IMR-90 (cell line): ENCODE results near the gene FSIP2. TPM values are rescaled to one million over a fixed set of nuclear protein-coding genes. Genes with fewer than 3 reads are reported as not detected.

Experiments
- ATAC-seq: fragments of 200-7000 bp; cut with Tn5 transposase; 2 replicates; pipeline ENCODE4 v1.9.1; 2020; ENCODE audit warnings: low read depth, mild to moderate bottlenecking, moderate library complexity
- BruUV-seq: library from RNA; stranded (reverse); fragments of 400-500 nt; replicated peaks from 2 replicates; lab custom pipeline; 2021; lab: Mats Ljungman, UMichigan
- CTCF ChIA-PET: fragments of 300-600 bp; formaldehyde crosslinking; extraction: SDS; loops from one replicate; lab custom pipeline; 2021; ENCODE audit warnings: antibody characterized with exemption; lab: Yijun Ruan, JAX
- POLR2A ChIA-PET: fragments of 300-600 bp; sonication (Branson Sonifier 250); formaldehyde crosslinking; loops from one replicate; lab custom pipeline; 2022; ENCODE audit warnings: antibody characterized with exemption; ENCODE audit not compliant: unreplicated experiment; lab: Charles Lee
- DNase-seq: peaks from one replicate; pipeline ENCODE4 v3.0.0; 2013
- H2AFZ ChIP-seq: replicated peaks from 2 replicates; pipeline ENCODE3; 2013; ENCODE audit warnings: low read length, mild to moderate bottlenecking; ENCODE audit not compliant: poor library complexity
- H2AK5ac ChIP-seq: 2 replicates; pipeline ENCODE4 v1.6.1; 2013; ENCODE audit warnings: low read depth, low read length, inconsistent platforms
- H2AK9ac ChIP-seq: replicated peaks from 2 replicates; pipeline ENCODE3; 2013; ENCODE audit warnings: mild to moderate bottlenecking, low read depth, low read length, moderate library complexity; ENCODE audit not compliant: poor library complexity
- H2BK120ac ChIP-seq: 2 replicates; pipeline ENCODE4 v1.6.1; 2013; ENCODE audit warnings: low read depth, low read length, inconsistent platforms
- H2BK15ac ChIP-seq: 3 replicates; pipeline ENCODE4 v1.6.1; 2013; ENCODE audit warnings: low read depth, low read length, inconsistent platforms
- H2BK20ac ChIP-seq: 2 replicates; pipeline ENCODE4 v1.6.1; 2013; ENCODE audit warnings: low read depth, mild to moderate bottlenecking, inconsistent platforms, low read length, moderate library complexity
- H2BK5ac ChIP-seq: 2 replicates; pipeline ENCODE4 v1.6.1; 2013; ENCODE audit warnings: mild to moderate bottlenecking, low read depth, low read length, inconsistent platforms; ENCODE audit not compliant: poor library complexity, severe bottlenecking
- H3K14ac ChIP-seq: replicated peaks from 2 replicates; pipeline ENCODE4 v1.6.1; 2013; ENCODE audit warnings: low read depth, low read length, inconsistent platforms
- H3K18ac ChIP-seq: 2 replicates; pipeline ENCODE4 v1.6.1; 2013; ENCODE audit warnings: low read depth, low read length, control low read depth
- H3K23ac ChIP-seq: 2 replicates; pipeline ENCODE4 v1.6.1; 2013; ENCODE audit warnings: low read depth, low read length, inconsistent platforms
- H3K27ac ChIP-seq: 2 replicates; pipeline ENCODE4 v1.5.1; 2013; ENCODE audit warnings: mild to moderate bottlenecking, control low read depth, low read length; ENCODE audit not compliant: insufficient read depth
- H3K27me3 ChIP-seq: 2 replicates; pipeline ENCODE4 v1.6.1; 2013; ENCODE audit warnings: low read length; ENCODE audit not compliant: control insufficient read depth, insufficient read depth
- H3K36me3 ChIP-seq: 2 replicates; pipeline ENCODE4 v1.6.1; 2013; ENCODE audit warnings: low read length, mixed read lengths; ENCODE audit not compliant: control insufficient read depth, insufficient read depth
- H3K4ac ChIP-seq: 2 replicates; pipeline ENCODE4 v1.6.1; 2013; ENCODE audit warnings: low read depth, low read length, inconsistent platforms
- H3K4me1 ChIP-seq: 2 replicates; pipeline ENCODE4 v1.6.1; 2013; ENCODE audit warnings: low read length, mixed read lengths; ENCODE audit not compliant: control insufficient read depth, insufficient read depth
- H3K4me2 ChIP-seq: 2 replicates; pipeline ENCODE4 v1.6.1; 2013; ENCODE audit warnings: low read depth, mild to moderate bottlenecking, control low read depth, low read length, moderate library complexity
- H3K4me3 ChIP-seq: 2 replicates; pipeline ENCODE4 v1.5.1; 2013; ENCODE audit warnings: low read depth, mild to moderate bottlenecking, control low read depth, low read length, moderate library complexity; ENCODE audit not compliant: insufficient read depth
- H3K56ac ChIP-seq: 2 replicates; pipeline ENCODE4 v1.6.1; 2013; ENCODE audit warnings: low read length, inconsistent platforms; ENCODE audit not compliant: insufficient read depth; ENCODE audit errors: extremely low read depth
- H3K79me1 ChIP-seq, 2 experiments: 2 replicates each; pipeline ENCODE4 v1.6.1; 2013; ENCODE audit warnings: low read length in 2 of 2, inconsistent platforms in 1 of 2, low read depth in 1 of 2
- H3K9ac ChIP-seq: 2 replicates; pipeline ENCODE4 v1.6.1; 2013; ENCODE audit warnings: low read depth, low read length, control low read depth
- H3K9me1 ChIP-seq: 2 replicates; pipeline ENCODE4 v1.6.1; 2013; ENCODE audit warnings: low read length, inconsistent platforms; ENCODE audit not compliant: insufficient read depth
- H3K9me3 ChIP-seq: 2 replicates; pipeline ENCODE4 v1.6.1; 2013; ENCODE audit warnings: low read length; ENCODE audit not compliant: control insufficient read depth, insufficient read depth
- H4K20me1 ChIP-seq: 2 replicates; pipeline ENCODE4 v1.6.1; 2013; ENCODE audit warnings: low read length, inconsistent platforms; ENCODE audit not compliant: insufficient read depth
- H4K5ac ChIP-seq: 2 replicates; pipeline ENCODE4 v1.6.1; 2013; ENCODE audit warnings: mild to moderate bottlenecking, low read depth, low read length, control low read depth
- H4K8ac ChIP-seq, 2 experiments: 2 replicates each; pipeline ENCODE4 v1.6.1; 2013; ENCODE audit warnings: low read depth in 2 of 2, low read length in 2 of 2, control low read depth in 1 of 2, inconsistent platforms in 1 of 2
- H4K91ac ChIP-seq: 2 replicates; pipeline ENCODE4 v1.6.1; 2013; ENCODE audit warnings: low read depth, low read length, inconsistent platforms; ENCODE audit not compliant: insufficient read depth
- CHD1 ChIP-seq: IDR thresholded peaks from 2 replicates; pipeline ENCODE4 v1.6.1; 2012; ENCODE audit warnings: low read depth, low read length, improper control_type of control experiment
- MAZ ChIP-seq: IDR thresholded peaks from 2 replicates; pipeline ENCODE4 v1.6.1; 2012; ENCODE audit warnings: low read depth, mild to moderate bottlenecking, low read length, improper control_type of control experiment, moderate library complexity, borderline replicate concordance
- MXI1 ChIP-seq: IDR thresholded peaks from 2 replicates; pipeline ENCODE4 v1.6.1; 2012; ENCODE audit warnings: low read depth, mild to moderate bottlenecking, low read length, moderate library complexity, borderline replicate concordance
- RCOR1 ChIP-seq: IDR thresholded peaks from 2 replicates; pipeline ENCODE4 v1.6.1; 2012; ENCODE audit warnings: mild to moderate bottlenecking, low read length, improper control_type of control experiment; ENCODE audit not compliant: insufficient replicate concordance
- SMC3 ChIP-seq: fragments of 150-350 bp; IDR thresholded peaks from 2 replicates; pipeline ENCODE4 v1.6.1; 2016; ENCODE audit warnings: low read depth, mild to moderate bottlenecking, antibody characterized with exemption, low read length, moderate library complexity
- WGBS, 2 experiments: methylation state at CpG; one replicate each; pipeline versions ENCODE4 v1.1.5 to v1.1.7; 2013; ENCODE audit warnings: missing lambda C conversion rate in 2 of 2; ENCODE audit not compliant: insufficient read length in 1 of 2; ENCODE audit errors: extremely low coverage in 2 of 2; 5-methylcytosine and 5-hydroxymethylcytosine counted together
- dilution Hi-C: fragments of 300-500 bp; cut with HindIII; formaldehyde crosslinking; loops from one replicate; pipeline ENCODE4 v1.14.3; 2018; ENCODE audit warnings: low sequenced_read_pairs; ENCODE audit not compliant: unreplicated experiment
- in situ Hi-C: fragments of 300-500 bp; cut with MboI; formaldehyde crosslinking; loops from 3 replicates; pipeline ENCODE4 v1.14.3; 2019; ENCODE audit warnings: low sequenced_read_pairs, inconsistent platforms, mixed read lengths
- intact Hi-C: fragments of 100-400 bp; cut with micrococcal nuclease; formaldehyde crosslinking; loops from 2 replicates; pipeline ENCODE4 v1.10.0; 2022
- polyA plus RNA-seq, 3 experiments: library from polyadenylated mRNA; depleted of rRNA; stranded (reverse); fragments of >200 nt; gene quantifications; 2 replicates each; pipeline ENCODE4 v1.2.3, GENCODE V29; 2012; ENCODE audit warnings: low replicate concordance in 1 of 3
- total RNA-seq: library from RNA; depleted of rRNA; stranded (reverse); fragments of >200 nt; gene quantifications from 2 replicates; pipeline ENCODE4 v1.2.3, GENCODE V29; 2012
- TF ChIP-seq, protein P1 (sequence below): fragments of 150-350 bp; IDR thresholded peaks from 2 replicates; pipeline ENCODE4 v1.6.1; 2017; ENCODE audit warnings: mild to moderate bottlenecking, antibody characterized with exemption, low read length, low read depth

Gene FSIP2
- total and polyA plus RNA-seq, 2 of the 4 experiments (the other 2 are of a cell fraction): under 0.01 to 0.02 TPM

DNA sequence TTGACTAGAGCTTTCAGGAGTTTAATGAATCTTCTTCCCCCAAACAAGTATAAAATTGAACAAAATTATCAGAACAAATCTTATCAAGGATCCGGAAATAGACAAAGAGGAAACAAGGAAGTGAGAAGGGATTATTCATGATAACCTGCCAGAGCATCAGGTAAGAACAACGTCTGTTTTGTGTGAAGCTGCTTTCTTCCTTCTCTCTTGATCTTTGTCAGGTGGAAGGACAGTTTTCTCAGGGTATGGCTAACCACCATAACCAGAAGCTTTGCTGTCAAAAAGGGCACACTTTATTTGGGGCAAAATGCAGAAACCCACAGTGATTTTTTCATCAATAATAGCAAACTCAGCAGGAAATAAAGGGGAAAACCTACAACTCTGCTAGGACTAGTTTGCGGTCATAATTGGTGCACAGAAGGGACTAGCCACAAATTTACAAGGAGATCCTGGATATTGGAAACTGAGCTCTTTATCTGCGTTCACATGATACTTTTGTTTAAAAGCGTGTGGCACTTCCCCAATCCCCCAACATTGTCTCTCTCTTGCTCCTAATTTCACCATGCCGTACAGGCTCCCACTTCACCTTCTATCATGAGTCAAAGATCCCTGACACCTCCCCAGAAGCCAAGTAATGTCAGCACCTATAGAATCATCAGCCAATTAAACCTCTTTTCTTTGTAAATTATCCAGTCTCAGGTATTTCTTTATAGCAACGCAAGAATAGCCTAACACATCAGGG is 124.2 kb downstream of the FSIP2 start:
- no peak overlapping the region for H2BK15ac ChIP-seq
- CTCF ChIA-PET: no interaction called here
- H3K23ac ChIP-seq: no peak overlapping the region
- no peak overlapping the region for H3K4me2 ChIP-seq
- no peak overlapping the region for H2BK120ac ChIP-seq
- H3K79me1 ChIP-seq: no peaks in the 10 kb centered on the region
- no peak overlapping the region for H3K14ac ChIP-seq
- POLR2A ChIA-PET: no interaction called here
- H3K4me3 ChIP-seq: no peak overlapping the region
- no peak overlapping the region for H3K27ac ChIP-seq
- H3K18ac ChIP-seq: no peak overlapping the region
- no peak overlapping the region for H3K9ac ChIP-seq
- in situ Hi-C loops (no loop called here), dilution Hi-C loops (no loop called here), intact Hi-C loops (no loop called here)
- H3K36me3 ChIP-seq: no peaks in the 10 kb centered on the region
- H3K4ac ChIP-seq: no peak overlapping the region
- no peak overlapping the region for H4K91ac ChIP-seq
- no peaks in the 10 kb centered on the region for H4K20me1 ChIP-seq
- H2AK5ac ChIP-seq: no peak overlapping the region
- no peak overlapping the region for H2BK5ac ChIP-seq
- H3K4me1 ChIP-seq: no peaks in the 10 kb centered on the region
- H2BK20ac ChIP-seq: no peak overlapping the region
- no peak overlapping the region for H4K8ac ChIP-seq
- BruUV-seq: no TSS peak
- WGBS, 2 experiments: 64% methylated on average over 3 of the region's 7 CpGs; no CpG with 5 or more reads in 1 of the 2 experiments
- no peak for ATAC-seq
- H3K56ac ChIP-seq: no peak overlapping the region
- no peak overlapping the region for H4K5ac ChIP-seq
- no peaks in the 10 kb centered on the region for H3K9me1 ChIP-seq
- no peak for TF ChIP-seq MAZ
- no peak for TF ChIP-seq SMC3
- TF ChIP-seq, protein P1, sequence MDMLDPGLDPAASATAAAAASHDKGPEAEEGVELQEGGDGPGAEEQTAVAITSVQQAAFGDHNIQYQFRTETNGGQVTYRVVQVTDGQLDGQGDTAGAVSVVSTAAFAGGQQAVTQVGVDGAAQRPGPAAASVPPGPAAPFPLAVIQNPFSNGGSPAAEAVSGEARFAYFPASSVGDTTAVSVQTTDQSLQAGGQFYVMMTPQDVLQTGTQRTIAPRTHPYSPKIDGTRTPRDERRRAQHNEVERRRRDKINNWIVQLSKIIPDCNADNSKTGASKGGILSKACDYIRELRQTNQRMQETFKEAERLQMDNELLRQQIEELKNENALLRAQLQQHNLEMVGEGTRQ: no peak
- no peak for TF ChIP-seq RCOR1
- no peak for TF ChIP-seq CHD1
- no peak for TF ChIP-seq MXI1
- peaks cover 3% of the 10 kb centered on the region for H3K9me3 ChIP-seq
- no peaks in the 10 kb centered on the region for H3K27me3 ChIP-seq
- DNase-seq: no peak
- H2AK9ac ChIP-seq: no peak overlapping the region
- H2AFZ ChIP-seq: no peak overlapping the region
